Endothelial cell of umbilical vein (primary cell): ENCODE results near the gene ZNF783. TPM values are rescaled to one million over a fixed set of nuclear protein-coding genes. Genes with fewer than 3 reads are reported as not detected.

Source experiments
- BruUV-seq: library from RNA; stranded (reverse); fragments of 400-500 nt; replicated peaks from 2 replicates; lab custom pipeline; 2021; lab: Mats Ljungman, UMichigan
- CTCF ChIA-PET: fragments of 300-600, 350-600 bp; sonication (Branson Sonifier 250); formaldehyde crosslinking; loops from one replicate; lab custom pipeline; 2021; ENCODE audit warnings: antibody characterized with exemption, inconsistent platforms; lab: Charles Lee
- POLR2A ChIA-PET: fragments of 300-600, 350-600 bp; sonication (Branson Sonifier 250); formaldehyde crosslinking; loops from one replicate; lab custom pipeline; 2021; ENCODE audit warnings: antibody characterized with exemption, inconsistent platforms; lab: Charles Lee
- DNase-seq: peaks from one replicate; pipeline ENCODE4 v3.0.0-alpha.2; 2011; ENCODE audit warnings: low read depth, low spot score
- FAIRE-seq: peaks from 2 replicates; lab custom pipeline; 2011; peaks lifted over from hg19 to GRCh38; lab: Jason Lieb, UNC
- H2AFZ ChIP-seq: 2 replicates; pipeline ENCODE4 v1.6.0; 2012; ENCODE audit warnings: low read depth, low read length, control low read depth, inconsistent platforms
- H3K27ac ChIP-seq: 2 replicates; pipeline ENCODE4 v1.5.1; 2011; ENCODE audit warnings: low read depth, mild to moderate bottlenecking, control low read depth, low read length, moderate library complexity; ENCODE audit not compliant: insufficient read depth
- H3K27me3 ChIP-seq, 2 experiments: 2 replicates each; pipeline versions ENCODE4 v1.6.0 to v1.6.1; 2011; ENCODE audit warnings: low read length in 2 of 2, mixed read lengths in 1 of 2; ENCODE audit not compliant: control insufficient read depth in 2 of 2, insufficient read depth in 2 of 2
- H3K36me3 ChIP-seq, 2 experiments: 2 replicates in 1 of 2; 3 replicates in 1 of 2; pipeline ENCODE4 v1.5.1; 2011; ENCODE audit warnings: low read length in 2 of 2, mild to moderate bottlenecking in 1 of 2, moderate library complexity in 1 of 2; ENCODE audit not compliant: control insufficient read depth in 2 of 2, insufficient read depth in 2 of 2; ENCODE audit errors: extremely low read depth in 1 of 2
- H3K4me1 ChIP-seq: 3 replicates; pipeline ENCODE4 v1.5.1; 2011; ENCODE audit warnings: mild to moderate bottlenecking, low read length; ENCODE audit not compliant: control insufficient read depth, insufficient read depth; ENCODE audit errors: extremely low read depth
- H3K4me2 ChIP-seq: 2 replicates; pipeline ENCODE4 v1.6.1; 2011; ENCODE audit warnings: low read length, control low read depth, mixed read lengths; ENCODE audit not compliant: insufficient read depth
- H3K4me3 ChIP-seq, 3 experiments: fragments of 200-600 bp in 1 of 3; sonication (generic), shearing (Covaris generic) in 1 of 3; replicated peaks in 1 of 3; 2 replicates each; pipeline ENCODE4 v1.5.1; 2011 to 2016; ENCODE audit warnings: control low read depth in 3 of 3, low read length in 3 of 3, mild to moderate bottlenecking in 2 of 3, inconsistent platforms in 1 of 3, low read depth in 1 of 3, moderate library complexity in 1 of 3; ENCODE audit not compliant: insufficient read depth in 1 of 3
- H3K79me2 ChIP-seq: 2 replicates; pipeline ENCODE4 v1.6.0; 2012; ENCODE audit warnings: low read length, inconsistent platforms; ENCODE audit not compliant: control insufficient read depth, insufficient read depth
- H3K9ac ChIP-seq: replicated peaks from 2 replicates; pipeline ENCODE3; 2011; ENCODE audit warnings: low read length, control low read depth; ENCODE audit not compliant: insufficient read depth; ENCODE audit errors: extremely low read depth
- H3K9me1 ChIP-seq: replicated peaks from 3 replicates; pipeline ENCODE4 v1.6.0; 2011; ENCODE audit warnings: mild to moderate bottlenecking, low read length; ENCODE audit not compliant: control insufficient read depth, insufficient read depth; ENCODE audit errors: extremely low read depth
- H3K9me3 ChIP-seq: replicated peaks from 2 replicates; pipeline ENCODE4 v1.5.1; 2012; ENCODE audit warnings: low read length, inconsistent platforms; ENCODE audit not compliant: control insufficient read depth, insufficient read depth
- H4K20me1 ChIP-seq: replicated peaks from 2 replicates; pipeline ENCODE3; 2011; ENCODE audit warnings: mild to moderate bottlenecking, low read length; ENCODE audit not compliant: control insufficient read depth, insufficient read depth; ENCODE audit errors: extremely low read depth
- EZH2 ChIP-seq: IDR thresholded peaks from 2 replicates; pipeline ENCODE4 v1.6.1; 2012; ENCODE audit warnings: borderline replicate concordance, low read depth, mild to moderate bottlenecking, moderate library complexity, low read length, inconsistent platforms; ENCODE audit not compliant: severe bottlenecking
- FOS ChIP-seq: IDR thresholded peaks from 2 replicates; pipeline ENCODE4 v1.6.1; 2011; ENCODE audit warnings: mild to moderate bottlenecking, low read length, moderate library complexity, borderline replicate concordance; ENCODE audit not compliant: insufficient read depth
- GATA2 ChIP-seq: IDR thresholded peaks from 2 replicates; pipeline ENCODE4 v1.7.0; 2011; ENCODE audit warnings: low read depth, mild to moderate bottlenecking, moderate library complexity, mixed read lengths, low read length; ENCODE audit not compliant: insufficient read length, insufficient read depth
- JUN ChIP-seq: IDR thresholded peaks from 2 replicates; pipeline ENCODE4 v1.6.1; 2011; ENCODE audit warnings: borderline replicate concordance, low read depth; ENCODE audit not compliant: insufficient read length, insufficient read depth
- MAX ChIP-seq: IDR thresholded peaks from 2 replicates; pipeline ENCODE4 v1.6.1; 2011; ENCODE audit not compliant: insufficient read depth, insufficient read length
- MYC ChIP-seq: IDR thresholded peaks from one replicate; pipeline ENCODE4 v1.6.1; 2011; ENCODE audit warnings: mild to moderate bottlenecking, low read depth, low read length
- POLR2A ChIP-seq: IDR thresholded peaks from 2 replicates; pipeline ENCODE4 v1.6.1; 2012; ENCODE audit warnings: low read depth, mild to moderate bottlenecking, control low read depth, low read length
- POLR2AphosphoS5 ChIP-seq: IDR thresholded peaks from 2 replicates; pipeline ENCODE4 v1.6.1; 2012; ENCODE audit warnings: low read depth, mild to moderate bottlenecking, control low read depth, low read length, moderate library complexity; ENCODE audit not compliant: insufficient read depth
- dilution Hi-C: fragments of 300-500 bp; cut with MboI; formaldehyde crosslinking; loops from one replicate; pipeline ENCODE4 v1.15.0; 2019; ENCODE audit warnings: low sequenced_read_pairs; ENCODE audit not compliant: extremely low pct_ligation_motif_present
- intact Hi-C: fragments of 100-400 bp; cut with micrococcal nuclease; formaldehyde crosslinking; loops from one replicate; pipeline ENCODE4 v1.10.0; 2022
- polyA plus RNA-seq, 4 experiments: library from polyadenylated mRNA; depleted of rRNA in 3 of 4; stranded (reverse) in 3 of 4; unstranded in 1 of 4; fragments of >200 nt; gene quantifications; 2 replicates each; pipeline versions ENCODE4 v1.2.1 to v1.2.3, GENCODE V29; 2011 to 2012; ENCODE audit warnings: missing spikeins in 1 of 4
- total RNA-seq: library from RNA; stranded (reverse); gene quantifications from 2 replicates; pipeline ENCODE4 v1.2.3, GENCODE V29; 2021
- TF ChIP-seq, protein P1 (sequence below), 2 donors: IDR thresholded peaks; 1 replicate in 1 of 2; 2 replicates in 1 of 2; pipeline ENCODE4 v1.5.1; 2011; ENCODE audit warnings: low read length in 2 of 2, mild to moderate bottlenecking in 2 of 2, moderate library complexity in 2 of 2, control low read depth in 1 of 2, inconsistent platforms in 1 of 2, low read depth in 1 of 2; ENCODE audit not compliant: insufficient read depth in 1 of 2; ENCODE audit errors: extremely low read depth in 1 of 2

Gene ZNF783
- total and polyA plus RNA-seq, 2 donors (not counting 3 experiments of a cell fraction or from before 2014, with no cell fraction given), result 7.3 to 9.8 TPM

- Histone ChIP-seq H3K9me1 (no peaks in the 10 kb centered on the region), H3K9me3 (no peaks in the 10 kb centered on the region), H3K36me3 (peaks cover 2 to 8% of the 10 kb centered on the region in 2 experiments), H3K27ac (no peak overlapping the region), H3K4me1 (no peaks in the 10 kb centered on the region), H3K4me3 (no peak overlapping the region), H3K79me2 (no peaks in the 10 kb centered on the region), H3K4me2 (no peak overlapping the region), H2AFZ (no peak overlapping the region), H3K9ac (no peak overlapping the region), H4K20me1 (no peaks in the 10 kb centered on the region), H3K27me3 (no peaks in the 10 kb centered on the region)
- intact Hi-C loops, result no loop called here
- DNase-seq, result no peak
- TF ChIP-seq POLR2AphosphoS5 (no peak), POLR2A (no peak), MYC (no peak), GATA2 (no peak), EZH2 (no peak), FOS (no peak), JUN (no peak), MAX (no peak)
- TF ChIP-seq, protein P1, sequence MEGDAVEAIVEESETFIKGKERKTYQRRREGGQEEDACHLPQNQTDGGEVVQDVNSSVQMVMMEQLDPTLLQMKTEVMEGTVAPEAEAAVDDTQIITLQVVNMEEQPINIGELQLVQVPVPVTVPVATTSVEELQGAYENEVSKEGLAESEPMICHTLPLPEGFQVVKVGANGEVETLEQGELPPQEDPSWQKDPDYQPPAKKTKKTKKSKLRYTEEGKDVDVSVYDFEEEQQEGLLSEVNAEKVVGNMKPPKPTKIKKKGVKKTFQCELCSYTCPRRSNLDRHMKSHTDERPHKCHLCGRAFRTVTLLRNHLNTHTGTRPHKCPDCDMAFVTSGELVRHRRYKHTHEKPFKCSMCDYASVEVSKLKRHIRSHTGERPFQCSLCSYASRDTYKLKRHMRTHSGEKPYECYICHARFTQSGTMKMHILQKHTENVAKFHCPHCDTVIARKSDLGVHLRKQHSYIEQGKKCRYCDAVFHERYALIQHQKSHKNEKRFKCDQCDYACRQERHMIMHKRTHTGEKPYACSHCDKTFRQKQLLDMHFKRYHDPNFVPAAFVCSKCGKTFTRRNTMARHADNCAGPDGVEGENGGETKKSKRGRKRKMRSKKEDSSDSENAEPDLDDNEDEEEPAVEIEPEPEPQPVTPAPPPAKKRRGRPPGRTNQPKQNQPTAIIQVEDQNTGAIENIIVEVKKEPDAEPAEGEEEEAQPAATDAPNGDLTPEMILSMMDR (IDR thresholded peaks at IDR 0.05; ENCODE audit: extremely low read depth in 1 of 2, insufficient read depth in 1 of 2, low read depth in 1 of 2, low read length in 2 of 2), result no peak
- no peak for FAIRE-seq
- CTCF ChIA-PET, result interaction anchor here (0.6 to 1.2 kb wide), 3 partner anchors 17 to 475 kb away, joined by 3 to 4 read pairs (median 4); partner anchors contain the start of gene ZNF783
- POLR2A ChIA-PET, result no interaction called here
- no TSS peak for BruUV-seq
- dilution Hi-C loops, result no loop called here
Observed at GRCh38 chr7:149279111-149279743, 17.2 kb downstream of the ZNF783 start.
